SK-N-SH treated with all-trans-retinoic acid at 6 μM for 48 hours (cell line): Measurements from ENCODE around the gene STIMATE.

Experiments used
- ATAC-seq: fragments of 200-7000 bp; cut with Tn5 transposase; 3 replicates; pipeline ENCODE4 v1.9.1; 2020; ENCODE audit warnings: mild to moderate bottlenecking, moderate library complexity
- ARNTL ChIP-seq: fragments of 450-650 bp; formaldehyde crosslinking; IDR thresholded peaks from 2 replicates; pipeline ENCODE4 v1.5.0; 2020; ENCODE audit warnings: low read depth, mild to moderate bottlenecking, moderate library complexity, borderline replicate concordance
- BACH2 ChIP-seq: fragments of 250-450 bp; sonication (Bioruptor Pico); IDR thresholded peaks from 2 replicates; pipeline ENCODE4 v1.9.0; 2021; ENCODE audit warnings: mild to moderate bottlenecking, borderline replicate concordance
- CREB5 ChIP-seq: fragments of 250-450 bp; sonication (Bioruptor Pico); IDR thresholded peaks from 2 replicates; pipeline ENCODE4 v1.5.1; 2020; ENCODE audit warnings: low read depth, mild to moderate bottlenecking, moderate library complexity
- CSDC2 ChIP-seq: fragments of 250-450 bp; sonication (Bioruptor Pico); IDR thresholded peaks from 2 replicates; pipeline ENCODE4 v1.5.0; 2020; ENCODE audit warnings: mild to moderate bottlenecking, moderate library complexity
- CSRNP3 ChIP-seq: fragments of 250-450 bp; sonication (Bioruptor Pico); IDR thresholded peaks from 2 replicates; pipeline ENCODE4 v1.5.1; 2021; ENCODE audit warnings: mild to moderate bottlenecking, moderate library complexity
- ESRRG ChIP-seq: fragments of 250-450 bp; sonication (Bioruptor Pico); IDR thresholded peaks from 2 replicates; pipeline ENCODE4 v1.6.1; 2021; ENCODE audit warnings: mild to moderate bottlenecking
- GLIS3 ChIP-seq: fragments of 250-450 bp; sonication (Bioruptor Pico); IDR thresholded peaks from 2 replicates; pipeline ENCODE4 v1.5.0; 2020; ENCODE audit warnings: mild to moderate bottlenecking, moderate library complexity
- ISL1 ChIP-seq: fragments of 250-450 bp; sonication (Bioruptor Pico); IDR thresholded peaks from 2 replicates; pipeline ENCODE4 v2.1.2; 2022; ENCODE audit warnings: mild to moderate bottlenecking, moderate library complexity
- OSR1 ChIP-seq: fragments of 250-450 bp; sonication (Bioruptor Pico); IDR thresholded peaks from 2 replicates; pipeline ENCODE4 v1.8.0; 2022; ENCODE audit warnings: moderate library complexity, mild to moderate bottlenecking, inconsistent platforms
- PATZ1 ChIP-seq: fragments of 250-450 bp; sonication (Bioruptor Pico); IDR thresholded peaks from 2 replicates; pipeline ENCODE4 v1.8.0; 2020; ENCODE audit warnings: mild to moderate bottlenecking, moderate library complexity, borderline replicate concordance
- POU6F1 ChIP-seq: fragments of 250-450 bp; sonication (Bioruptor Pico); IDR thresholded peaks from 2 replicates; pipeline ENCODE4 v1.8.0; 2021; ENCODE audit warnings: low read depth, mild to moderate bottlenecking, moderate library complexity, borderline replicate concordance
- RARB ChIP-seq: fragments of 250-450 bp; sonication (Bioruptor Pico); IDR thresholded peaks from 2 replicates; pipeline ENCODE4 v1.8.0; 2021; ENCODE audit warnings: mild to moderate bottlenecking, moderate library complexity
- SNAI2 ChIP-seq: fragments of 250-450 bp; sonication (Bioruptor Pico); IDR thresholded peaks from 2 replicates; pipeline ENCODE4 v1.5.0; 2020; ENCODE audit warnings: mild to moderate bottlenecking, moderate library complexity
- TCF4 ChIP-seq: fragments of 250-450 bp; sonication (Bioruptor Pico); IDR thresholded peaks from 2 replicates; pipeline ENCODE4 v1.8.0; 2021; ENCODE audit warnings: mild to moderate bottlenecking, moderate library complexity, borderline replicate concordance
- TOX ChIP-seq: fragments of 250-450 bp; sonication (Bioruptor Pico); IDR thresholded peaks from 2 replicates; pipeline ENCODE4 v1.8.0; 2021; ENCODE audit warnings: mild to moderate bottlenecking, moderate library complexity, borderline replicate concordance
- TSHZ2 ChIP-seq: fragments of 250-450 bp; sonication (Bioruptor Pico); IDR thresholded peaks from 2 replicates; pipeline ENCODE4 v1.5.0; 2020; ENCODE audit warnings: mild to moderate bottlenecking, moderate library complexity
- ZC3H10 ChIP-seq: fragments of 250-450 bp; sonication (Bioruptor Pico); IDR thresholded peaks from 2 replicates; pipeline ENCODE4 v1.5.1; 2021; ENCODE audit warnings: mild to moderate bottlenecking, moderate library complexity
- ZFP30 ChIP-seq: fragments of 450-650 bp; formaldehyde crosslinking; IDR thresholded peaks from 2 replicates; pipeline ENCODE4 v1.5.0; 2022; ENCODE audit warnings: mild to moderate bottlenecking, moderate library complexity
- ZNF565 ChIP-seq: fragments of 450-650 bp; formaldehyde crosslinking; conservative IDR thresholded peaks from 2 replicates; pipeline ENCODE4 v1.5.0; 2020; ENCODE audit warnings: low read depth, mild to moderate bottlenecking, moderate library complexity
- ZNF70 ChIP-seq: fragments of 450-650 bp; formaldehyde crosslinking; IDR thresholded peaks from 2 replicates; pipeline ENCODE4 v1.5.0; 2020; ENCODE audit warnings: mild to moderate bottlenecking, moderate library complexity
- ZNF8 ChIP-seq: fragments of 450-650 bp; formaldehyde crosslinking; IDR thresholded peaks from 2 replicates; pipeline ENCODE4 v1.5.0; 2020; ENCODE audit warnings: mild to moderate bottlenecking, moderate library complexity

STIMATE gene

GRCh38 chr3:52915294-52915693, 17.9 kb upstream of the STIMATE start:
- TF ChIP-seq PATZ1 (CRISPR knock-in tag): no peak
- no peak for TF ChIP-seq ZFP30 (CRISPR knock-in tag)
- TF ChIP-seq POU6F1 (CRISPR knock-in tag): no peak
- no peak for TF ChIP-seq CSDC2
- TF ChIP-seq ZNF8 (CRISPR knock-in tag): no peak
- TF ChIP-seq ISL1 (CRISPR knock-in tag): no peak
- no peak for TF ChIP-seq BACH2 (CRISPR knock-in tag)
- no peak for TF ChIP-seq ZNF70 (CRISPR knock-in tag)
- no peak for TF ChIP-seq SNAI2 (CRISPR knock-in tag)
- TF ChIP-seq CREB5: no peak
- no peak for TF ChIP-seq TSHZ2 (CRISPR knock-in tag)
- no peak for TF ChIP-seq CSRNP3
- TF ChIP-seq GLIS3 (CRISPR knock-in tag): no peak
- no peak for TF ChIP-seq TCF4 (CRISPR knock-in tag)
- no peak for TF ChIP-seq ARNTL
- no peak for TF ChIP-seq ESRRG
- TF ChIP-seq TOX (CRISPR knock-in tag): no peak
- no peak for TF ChIP-seq OSR1 (CRISPR knock-in tag)
- no peak for TF ChIP-seq RARB (CRISPR knock-in tag)
- no peak for TF ChIP-seq ZNF565
- ATAC-seq: no peak

GRCh38 chr3:52912885-52913731, 15.8 kb upstream of the STIMATE start:
- TF ChIP-seq ZNF8 (CRISPR knock-in tag): no peak
- no peak for TF ChIP-seq RARB (CRISPR knock-in tag)
- TF ChIP-seq TCF4 (CRISPR knock-in tag): peak; percentile 71; the same call in 1 of the 2 replicates
- no peak for TF ChIP-seq GLIS3 (CRISPR knock-in tag)
- no peak for TF ChIP-seq OSR1 (CRISPR knock-in tag)
- ATAC-seq: no peak

- no peak for ATAC-seq
- TF ChIP-seq ZC3H10 (CRISPR knock-in tag): no peak
These were observed 13.5 kb upstream of the STIMATE start for GRCh38 chr3:52910823-52911222.
